ENCODE results near the gene WNT8B.

Gene WNT8B

DNA sequence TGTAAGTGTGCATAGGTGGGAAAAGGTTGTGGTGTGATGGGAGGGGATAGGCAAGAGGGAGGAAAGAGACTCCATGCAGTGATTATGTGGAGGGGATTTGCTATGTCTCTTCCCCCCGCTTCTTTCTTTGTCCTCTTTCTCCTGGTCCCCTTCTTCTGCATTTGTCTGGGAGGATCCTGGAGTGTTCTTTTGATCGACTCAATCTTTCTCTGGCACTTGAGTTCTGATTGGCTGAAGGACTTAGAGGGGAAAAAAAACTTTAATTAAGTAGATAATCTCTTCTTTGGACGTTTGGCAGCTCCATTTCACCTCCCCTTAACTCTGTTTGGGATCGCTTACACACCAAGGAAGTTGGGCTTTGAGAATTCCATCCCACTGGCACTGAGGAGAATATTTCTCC lies at the start of gene WNT8B:
Gene WNT8B, plus strand, starts transcription at position 301 of the 400 bp plus-strand sequence. CDS start 160 bp downstream, outside the sequence.
- Histone ChIP-seq H3K36me3 (ENCODE audit: control insufficient read depth, low read depth, low read length) (no peaks in the 10 kb centered on the region), H3K27ac (ENCODE audit: low read length) (no peak within 1 kb of the TSS), H3K9ac (ENCODE audit: low read length) (no peak within 1 kb of the TSS), H3K9me3 (ENCODE audit: control insufficient read depth, low read depth, low read length) (no peaks in the 10 kb centered on the region), H3K4me3 (ENCODE audit: low read length) (no peak within 1 kb of the TSS), H3K27me3 (ENCODE audit: control insufficient read depth, insufficient read depth, low read length) (peaks cover 42% of the 10 kb centered on the region), H3K4me1 (ENCODE audit: control insufficient read depth, low read depth, low read length) (no peaks in the 10 kb centered on the region)

DNA sequence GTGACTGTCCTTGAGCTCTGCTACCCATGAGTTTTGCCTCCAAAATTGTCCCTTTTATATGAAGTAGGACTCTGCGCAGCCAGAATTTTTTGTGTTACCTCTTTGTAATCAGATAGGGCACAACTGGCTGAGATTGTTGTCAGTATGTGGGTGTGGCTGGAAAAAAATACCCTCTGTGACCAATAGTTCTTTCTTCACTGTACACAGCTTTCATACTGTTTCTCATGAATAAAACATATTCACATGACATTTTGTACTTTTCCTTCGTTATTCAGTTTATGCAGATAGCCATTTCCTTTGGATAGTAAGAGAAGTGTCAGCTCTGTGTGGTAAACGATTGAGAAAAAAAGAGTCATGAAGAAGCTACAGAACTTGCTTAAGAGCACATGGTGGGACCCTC lies 49.6 kb upstream of the WNT8B start:
- H3K36me3 ChIP-seq (ENCODE audit: control insufficient read depth, low read depth, low read length) = no peaks in the 10 kb centered on the region
- no peaks in the 10 kb centered on the region for H3K27me3 ChIP-seq (ENCODE audit: control insufficient read depth, insufficient read depth, low read length)
- H3K27ac ChIP-seq (ENCODE audit: low read length) = no peak overlapping the region
- H3K4me3 ChIP-seq (ENCODE audit: low read length) = no peak overlapping the region
- H3K4me1 ChIP-seq (ENCODE audit: control insufficient read depth, low read depth, low read length) = no peaks in the 10 kb centered on the region
- no peak overlapping the region for H3K9ac ChIP-seq (ENCODE audit: low read length)
- no peaks in the 10 kb centered on the region for H3K9me3 ChIP-seq (ENCODE audit: control insufficient read depth, low read depth, low read length)

DNA sequence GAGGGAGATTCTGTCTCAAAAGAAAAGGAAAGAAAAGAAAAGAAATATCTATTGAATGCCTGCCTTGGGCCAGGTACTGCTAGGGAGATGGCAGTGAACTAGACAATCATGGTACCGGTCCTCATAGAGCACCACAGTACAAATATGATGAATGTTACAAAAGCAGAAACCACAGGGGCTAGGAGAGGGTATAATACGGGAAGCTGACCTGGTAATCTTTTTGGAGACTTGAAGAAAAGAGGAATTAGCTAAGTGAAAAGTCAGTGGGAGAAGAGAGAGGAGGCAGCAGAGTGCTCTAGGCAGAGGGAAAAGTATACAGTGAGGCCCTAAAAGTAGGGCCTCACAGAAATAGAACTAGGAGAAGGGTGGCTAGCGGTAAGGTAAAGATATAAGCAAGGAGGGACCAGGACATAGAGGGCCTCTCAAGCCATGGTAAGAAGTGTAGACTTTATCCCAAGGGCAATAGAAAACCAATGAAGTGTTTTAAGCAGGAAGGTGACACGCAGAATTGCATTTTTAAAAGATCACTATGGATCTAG lies 42.8 kb upstream of the WNT8B start:
- no peaks in the 10 kb centered on the region for H3K27me3 ChIP-seq (ENCODE audit: control insufficient read depth, insufficient read depth, low read length)

GRCh38 chr10:100427374-100427773 lies 35.4 kb upstream of the WNT8B start:
- Histone ChIP-seq H3K27me3 (ENCODE audit: control insufficient read depth, insufficient read depth, low read length) (no peaks in the 10 kb centered on the region), H3K4me1 (ENCODE audit: control insufficient read depth, low read depth, low read length) (no peaks in the 10 kb centered on the region), H3K36me3 (ENCODE audit: control insufficient read depth, low read depth, low read length) (no peaks in the 10 kb centered on the region), H3K9ac (ENCODE audit: low read length) (no peak overlapping the region), H3K9me3 (ENCODE audit: control insufficient read depth, low read depth, low read length) (no peaks in the 10 kb centered on the region), H3K4me3 (ENCODE audit: low read length) (no peak overlapping the region), H3K27ac (ENCODE audit: low read length) (no peak overlapping the region)

More for the DNA sequence above, 42.8 kb upstream of the WNT8B start:
- no peaks in the 10 kb centered on the region for H3K9me3 ChIP-seq (ENCODE audit: control insufficient read depth, low read depth, low read length)
- no peak overlapping the region for H3K9ac ChIP-seq (ENCODE audit: low read length)
- no peak overlapping the region for H3K27ac ChIP-seq (ENCODE audit: low read length)
- no peak overlapping the region for H3K4me3 ChIP-seq (ENCODE audit: low read length)
- H3K4me1 ChIP-seq (ENCODE audit: control insufficient read depth, low read depth, low read length) = no peaks in the 10 kb centered on the region
- H3K36me3 ChIP-seq (ENCODE audit: control insufficient read depth, low read depth, low read length) = no peaks in the 10 kb centered on the region

- no peaks in the 10 kb centered on the region for H3K4me1 ChIP-seq (ENCODE audit: control insufficient read depth, low read depth, low read length)
- H3K27ac ChIP-seq (ENCODE audit: low read length) = no peak overlapping the region
- no peak overlapping the region for H3K9ac ChIP-seq (ENCODE audit: low read length)
- no peak overlapping the region for H3K4me3 ChIP-seq (ENCODE audit: low read length)
- no peaks in the 10 kb centered on the region for H3K36me3 ChIP-seq (ENCODE audit: control insufficient read depth, low read depth, low read length)
- no peaks in the 10 kb centered on the region for H3K27me3 ChIP-seq (ENCODE audit: control insufficient read depth, insufficient read depth, low read length)
- H3K9me3 ChIP-seq (ENCODE audit: control insufficient read depth, low read depth, low read length) = no peaks in the 10 kb centered on the region
Measured at GRCh38 chr10:100433253-100434240, 29.3 kb upstream of the WNT8B start.

DNA sequence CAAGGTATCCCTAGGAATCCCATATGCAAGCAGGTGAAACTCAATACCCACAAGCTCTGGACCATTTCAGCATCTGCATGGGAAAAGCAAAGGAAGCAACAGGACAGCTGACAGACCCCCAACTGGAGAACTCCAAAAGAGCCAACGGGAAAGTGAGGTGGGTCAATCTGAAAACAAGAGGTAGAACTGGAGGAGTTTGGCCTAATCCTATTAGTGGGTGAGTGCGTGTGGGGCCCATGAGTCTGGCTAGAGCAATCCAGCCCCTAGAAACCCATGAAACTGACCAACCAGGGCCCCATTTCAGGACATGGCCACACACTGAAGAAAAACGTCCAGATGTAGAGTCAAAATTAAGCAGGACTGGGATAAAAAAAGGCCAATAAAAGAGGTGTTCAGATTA lies 26.6 kb upstream of the WNT8B start:
- Histone ChIP-seq H3K36me3 (ENCODE audit: control insufficient read depth, low read depth, low read length) (no peaks in the 10 kb centered on the region), H3K4me3 (ENCODE audit: low read length) (no peak overlapping the region), H3K9me3 (ENCODE audit: control insufficient read depth, low read depth, low read length) (no peaks in the 10 kb centered on the region), H3K27ac (ENCODE audit: low read length) (no peak overlapping the region), H3K27me3 (ENCODE audit: control insufficient read depth, insufficient read depth, low read length) (no peaks in the 10 kb centered on the region), H3K4me1 (ENCODE audit: control insufficient read depth, low read depth, low read length) (no peaks in the 10 kb centered on the region), H3K9ac (ENCODE audit: low read length) (no peak overlapping the region)

DNA sequence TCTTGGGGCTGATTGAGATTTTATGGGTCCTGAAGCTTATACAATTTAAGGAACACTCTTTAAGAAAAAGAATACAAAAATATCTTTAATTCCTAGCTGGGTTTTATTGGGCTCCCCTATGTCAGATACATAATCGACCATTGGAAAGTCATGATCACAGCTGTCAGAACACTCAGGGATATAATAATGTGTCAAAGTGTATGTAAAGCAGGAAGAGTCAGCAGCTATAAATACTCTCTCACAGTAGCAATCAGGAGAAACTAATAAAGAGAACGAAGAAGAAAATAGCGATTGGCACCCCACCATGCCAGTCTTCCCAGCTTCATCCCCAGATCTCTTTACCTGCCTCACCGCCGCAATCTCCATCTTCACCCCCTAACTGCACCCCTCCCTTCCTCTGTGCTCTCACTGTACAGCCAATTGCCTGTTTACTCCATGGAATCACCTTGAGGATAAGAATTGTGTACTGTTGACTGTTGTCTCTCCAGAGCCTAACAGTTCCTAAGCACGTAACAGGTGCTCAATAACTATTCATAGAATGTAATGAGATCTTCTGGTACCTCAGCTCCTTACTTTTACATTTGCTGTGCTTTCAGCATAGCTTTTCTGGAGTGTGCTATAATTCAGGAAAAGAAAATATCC lies 24.0 kb upstream of the WNT8B start:
- Histone ChIP-seq H3K9me3 (ENCODE audit: control insufficient read depth, low read depth, low read length) (no peaks in the 10 kb centered on the region), H3K36me3 (ENCODE audit: control insufficient read depth, low read depth, low read length) (no peaks in the 10 kb centered on the region), H3K4me1 (ENCODE audit: control insufficient read depth, low read depth, low read length) (no peaks in the 10 kb centered on the region), H3K9ac (ENCODE audit: low read length) (no peak overlapping the region), H3K27ac (ENCODE audit: low read length) (no peak overlapping the region), H3K27me3 (ENCODE audit: control insufficient read depth, insufficient read depth, low read length) (no peaks in the 10 kb centered on the region), H3K4me3 (ENCODE audit: low read length) (no peak overlapping the region)

DNA sequence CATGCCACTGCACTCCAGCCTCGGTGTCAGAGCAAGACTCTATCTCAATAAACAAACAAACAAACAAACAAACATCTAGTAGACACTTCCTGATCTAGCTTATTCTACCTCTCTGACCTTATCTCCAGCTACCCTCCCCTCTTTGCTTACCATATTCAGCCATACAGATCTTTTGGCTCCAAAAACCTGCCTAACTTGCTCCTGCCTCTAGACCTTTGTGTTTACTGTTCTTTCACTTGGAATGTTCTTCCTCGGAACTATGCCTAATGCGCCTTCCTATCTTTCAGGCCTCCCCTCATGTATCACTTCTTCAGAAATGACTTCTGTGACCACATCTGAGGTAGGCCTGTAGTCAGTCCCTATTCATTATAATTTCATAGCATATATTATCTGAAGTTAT lies 20.3 kb upstream of the WNT8B start:
- Histone ChIP-seq H3K4me1 (ENCODE audit: control insufficient read depth, low read depth, low read length) (no peaks in the 10 kb centered on the region), H3K36me3 (ENCODE audit: control insufficient read depth, low read depth, low read length) (no peaks in the 10 kb centered on the region), H3K9me3 (ENCODE audit: control insufficient read depth, low read depth, low read length) (no peaks in the 10 kb centered on the region), H3K9ac (ENCODE audit: low read length) (no peak overlapping the region), H3K27ac (ENCODE audit: low read length) (no peak overlapping the region), H3K4me3 (ENCODE audit: low read length) (no peak overlapping the region), H3K27me3 (ENCODE audit: control insufficient read depth, insufficient read depth, low read length) (no peaks in the 10 kb centered on the region)

DNA sequence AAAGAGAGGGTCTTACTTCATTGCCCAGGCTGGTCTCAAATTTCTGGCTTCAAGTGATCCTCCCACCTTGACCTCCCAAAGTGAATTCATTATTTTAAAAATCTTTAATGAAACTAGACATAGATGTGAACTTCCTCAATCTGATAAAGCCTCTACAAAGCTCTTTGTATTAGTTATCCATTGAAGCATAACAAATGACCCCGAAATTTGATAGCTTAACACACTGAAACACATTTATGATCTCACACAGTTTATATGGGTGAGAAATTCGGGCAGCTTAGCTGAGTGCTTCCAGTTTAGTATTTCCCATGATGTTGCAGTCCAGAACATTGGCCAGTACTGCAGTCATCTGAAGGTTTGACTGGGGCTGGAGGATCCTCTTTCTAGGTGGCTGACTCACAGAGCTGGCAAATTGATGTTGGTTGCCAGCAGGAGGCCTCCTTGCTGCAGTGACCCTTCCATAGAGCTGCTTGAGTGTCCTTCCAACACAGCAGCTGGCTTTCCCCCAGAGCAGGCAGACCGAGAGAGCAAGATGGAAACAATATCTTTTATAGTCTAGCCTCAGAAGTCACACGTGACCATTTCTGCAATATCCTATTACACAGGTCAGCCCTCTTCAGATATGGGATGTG lies 16.6 kb upstream of the WNT8B start:
- Histone ChIP-seq H3K27me3 (ENCODE audit: control insufficient read depth, insufficient read depth, low read length) (no peaks in the 10 kb centered on the region), H3K9ac (ENCODE audit: low read length) (no peak overlapping the region), H3K9me3 (ENCODE audit: control insufficient read depth, low read depth, low read length) (no peaks in the 10 kb centered on the region), H3K4me1 (ENCODE audit: control insufficient read depth, low read depth, low read length) (no peaks in the 10 kb centered on the region), H3K27ac (ENCODE audit: low read length) (no peak overlapping the region), H3K36me3 (ENCODE audit: control insufficient read depth, low read depth, low read length) (no peaks in the 10 kb centered on the region), H3K4me3 (ENCODE audit: low read length) (no peak overlapping the region)

- H3K27me3 ChIP-seq (ENCODE audit: control insufficient read depth, insufficient read depth, low read length) = no peaks in the 10 kb centered on the region
- H3K9ac ChIP-seq (ENCODE audit: low read length) = no peak overlapping the region
- H3K36me3 ChIP-seq (ENCODE audit: control insufficient read depth, low read depth, low read length) = no peaks in the 10 kb centered on the region
- no peak overlapping the region for H3K4me3 ChIP-seq (ENCODE audit: low read length)
- no peak overlapping the region for H3K27ac ChIP-seq (ENCODE audit: low read length)
- H3K9me3 ChIP-seq (ENCODE audit: control insufficient read depth, low read depth, low read length) = no peaks in the 10 kb centered on the region
- no peaks in the 10 kb centered on the region for H3K4me1 ChIP-seq (ENCODE audit: control insufficient read depth, low read depth, low read length)
Measured at GRCh38 chr10:100447663-100448062, 15.1 kb upstream of the WNT8B start.

GRCh38 chr10:100448951-100449350 lies 13.9 kb upstream of the WNT8B start:
- no peak overlapping the region for H3K27ac ChIP-seq (ENCODE audit: low read length)
- H3K27me3 ChIP-seq (ENCODE audit: control insufficient read depth, insufficient read depth, low read length) = no peaks in the 10 kb centered on the region
- no peaks in the 10 kb centered on the region for H3K9me3 ChIP-seq (ENCODE audit: control insufficient read depth, low read depth, low read length)
- H3K4me3 ChIP-seq (ENCODE audit: low read length) = no peak overlapping the region
- no peaks in the 10 kb centered on the region for H3K4me1 ChIP-seq (ENCODE audit: control insufficient read depth, low read depth, low read length)
- H3K36me3 ChIP-seq (ENCODE audit: control insufficient read depth, low read depth, low read length) = no peaks in the 10 kb centered on the region
- no peak overlapping the region for H3K9ac ChIP-seq (ENCODE audit: low read length)

All from iPS-18a (cell line).